Measurements from ENCODE around the gene CHORDC1. TPM values are rescaled to one million over a fixed set of nuclear protein-coding genes. Genes with fewer than 3 reads are reported as not detected.
"Not testable (repeated sequence)": the region's sequence is repeated elsewhere in the genome, so short reads cannot be mapped to it uniquely, and the experiment has no call there.

Gene CHORDC1
- total RNA-seq, 1 donor from 2014 or later = 21.4 TPM

DNA sequence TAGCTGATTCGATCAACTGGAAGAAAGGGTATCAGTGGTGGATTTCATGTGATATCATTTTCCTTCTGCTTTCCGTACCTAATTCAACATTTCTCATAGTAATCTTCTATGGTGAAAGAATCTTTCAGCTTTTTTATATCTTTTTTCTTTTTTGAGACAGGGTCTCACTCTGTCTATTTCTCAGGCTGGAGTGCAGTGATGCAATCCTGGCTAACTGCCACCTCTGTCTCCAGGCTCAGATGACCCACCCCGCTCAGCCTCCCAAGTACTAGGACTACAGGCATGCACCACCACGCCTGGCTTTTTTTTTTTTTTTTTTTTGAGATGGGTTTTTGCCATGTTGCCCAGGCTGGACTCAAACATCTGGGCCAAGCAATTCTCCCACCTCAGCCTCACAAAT is 18.6 kb upstream of the CHORDC1 start:
- H3K9ac ChIP-seq (ENCODE audit: low read depth in 1 of 3, low read length in 3 of 3) = no peak overlapping the region
- H3K27me3 ChIP-seq (ENCODE audit: control insufficient read depth in 3 of 3, insufficient read depth in 3 of 3, low read length in 3 of 3) = no peaks in the 10 kb centered on the region
- no peak overlapping the region for H3K27ac ChIP-seq (ENCODE audit: low read depth, low read length)
- H3K4me3 ChIP-seq (ENCODE audit: low read length in 3 of 3) = no peak overlapping the region
- H3K9me3 ChIP-seq (ENCODE audit: control insufficient read depth in 3 of 3, low read length in 3 of 3) = no peaks in the 10 kb centered on the region
- H3K36me3 ChIP-seq (ENCODE audit: control insufficient read depth in 3 of 3, insufficient read depth in 3 of 3, low read length in 3 of 3) = no peaks in the 10 kb centered on the region
- H3K4me1 ChIP-seq (ENCODE audit: control insufficient read depth in 3 of 3, insufficient read depth in 3 of 3, low read length in 3 of 3) = no peaks in the 10 kb centered on the region

DNA sequence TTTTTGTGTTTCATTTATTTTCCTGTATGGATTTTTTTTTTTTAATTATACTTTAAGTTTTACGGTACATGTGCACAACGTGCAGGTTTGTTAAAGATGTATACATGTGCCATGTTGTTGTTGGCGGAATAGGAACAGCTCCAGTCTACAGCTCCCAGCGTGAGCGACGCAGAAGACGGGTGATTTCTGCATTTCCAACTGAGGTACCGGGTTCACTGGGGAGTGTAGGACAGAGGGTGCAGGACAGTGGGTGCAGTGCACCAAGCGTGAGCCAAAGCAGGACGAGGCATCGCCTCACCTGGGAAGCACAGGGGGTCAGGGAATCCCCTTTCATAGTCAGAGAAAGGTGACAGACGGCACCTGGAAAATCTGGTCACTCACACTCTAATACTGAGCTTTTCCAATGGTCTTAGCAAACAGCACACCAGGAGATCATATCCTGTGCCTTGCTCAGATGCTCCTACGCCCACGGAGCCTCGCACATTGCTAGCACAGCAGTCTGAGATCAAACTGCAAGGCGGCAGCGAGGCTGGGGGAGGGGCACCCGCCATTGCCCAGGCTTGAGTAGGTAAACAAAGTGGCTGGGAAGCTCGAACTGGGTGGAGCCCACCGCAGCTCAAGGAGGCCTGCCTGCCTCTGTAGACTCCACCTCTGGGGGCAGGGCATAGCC is 17.3 kb upstream of the CHORDC1 start:
- H3K27me3 ChIP-seq (ENCODE audit: control insufficient read depth in 3 of 3, insufficient read depth in 3 of 3, low read length in 3 of 3); H3K4me1 ChIP-seq (ENCODE audit: control insufficient read depth in 3 of 3, insufficient read depth in 3 of 3, low read length in 3 of 3); H3K9ac ChIP-seq (ENCODE audit: low read depth in 1 of 3, low read length in 3 of 3); H3K27ac ChIP-seq (ENCODE audit: low read depth, low read length); H3K4me3 ChIP-seq (ENCODE audit: low read length in 3 of 3); H3K9me3 ChIP-seq (ENCODE audit: control insufficient read depth in 3 of 3, low read length in 3 of 3); H3K36me3 ChIP-seq (ENCODE audit: control insufficient read depth in 3 of 3, insufficient read depth in 3 of 3, low read length in 3 of 3): not testable (repeated sequence)

DNA sequence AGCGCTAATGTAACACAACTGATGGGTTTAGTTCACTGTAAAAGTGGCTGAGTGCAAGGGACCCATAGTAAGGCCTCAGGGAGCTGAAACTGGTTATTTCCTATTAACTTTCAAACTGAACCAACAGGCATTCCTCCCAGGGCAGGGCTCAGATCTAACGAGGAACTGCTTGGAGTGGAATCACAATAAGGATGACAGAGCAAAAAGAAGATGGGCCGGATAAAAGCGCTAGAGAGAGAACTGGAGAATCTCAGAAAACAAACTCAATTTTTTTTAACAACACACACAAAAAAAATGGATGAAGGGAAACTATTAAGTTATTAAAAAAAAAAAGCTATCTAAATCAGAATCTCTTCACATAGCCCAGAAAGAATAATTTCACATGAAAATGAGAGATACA is 14.2 kb upstream of the CHORDC1 start:
- no peaks in the 10 kb centered on the region for H3K36me3 ChIP-seq (ENCODE audit: control insufficient read depth in 3 of 3, insufficient read depth in 3 of 3, low read length in 3 of 3)
- H3K27me3 ChIP-seq (ENCODE audit: control insufficient read depth in 3 of 3, insufficient read depth in 3 of 3, low read length in 3 of 3) = no peaks in the 10 kb centered on the region
- no peaks in the 10 kb centered on the region for H3K4me1 ChIP-seq (ENCODE audit: control insufficient read depth in 3 of 3, insufficient read depth in 3 of 3, low read length in 3 of 3)
- no peak overlapping the region for H3K27ac ChIP-seq (ENCODE audit: low read depth, low read length)
- no peaks in the 10 kb centered on the region for H3K9me3 ChIP-seq (ENCODE audit: control insufficient read depth in 3 of 3, low read length in 3 of 3)
- H3K4me3 ChIP-seq (ENCODE audit: low read length in 3 of 3) = no peak overlapping the region
- no peak overlapping the region for H3K9ac ChIP-seq (ENCODE audit: low read depth in 1 of 3, low read length in 3 of 3)

DNA sequence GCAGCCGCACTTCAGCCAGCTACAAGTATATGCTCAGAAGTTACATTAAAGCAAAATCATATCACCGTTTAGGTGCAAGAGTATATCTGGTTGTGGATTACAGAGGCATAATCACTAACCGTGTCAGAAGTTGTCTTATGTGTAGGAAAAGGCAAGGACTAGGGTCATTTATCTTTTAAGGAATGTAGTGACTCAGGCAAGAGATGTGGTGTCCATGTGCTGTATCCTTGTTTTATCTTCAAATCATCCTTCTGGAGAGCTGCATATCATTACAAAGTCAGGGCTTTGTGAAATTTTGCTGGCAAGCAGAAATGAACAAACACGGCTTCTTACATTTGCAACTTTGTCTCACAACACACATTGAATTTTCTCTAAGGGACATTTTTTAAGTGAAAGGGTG is 12.7 kb upstream of the CHORDC1 start:
- Histone ChIP-seq H3K9ac (ENCODE audit: low read depth in 1 of 3, low read length in 3 of 3) (no peak overlapping the region), H3K27ac (ENCODE audit: low read depth, low read length) (no peak overlapping the region), H3K4me3 (ENCODE audit: low read length in 3 of 3) (no peak overlapping the region), H3K36me3 (ENCODE audit: control insufficient read depth in 3 of 3, insufficient read depth in 3 of 3, low read length in 3 of 3) (no peaks in the 10 kb centered on the region), H3K27me3 (ENCODE audit: control insufficient read depth in 3 of 3, insufficient read depth in 3 of 3, low read length in 3 of 3) (no peaks in the 10 kb centered on the region), H3K9me3 (ENCODE audit: control insufficient read depth in 3 of 3, low read length in 3 of 3) (no peaks in the 10 kb centered on the region), H3K4me1 (ENCODE audit: control insufficient read depth in 3 of 3, insufficient read depth in 3 of 3, low read length in 3 of 3) (no peaks in the 10 kb centered on the region)

DNA sequence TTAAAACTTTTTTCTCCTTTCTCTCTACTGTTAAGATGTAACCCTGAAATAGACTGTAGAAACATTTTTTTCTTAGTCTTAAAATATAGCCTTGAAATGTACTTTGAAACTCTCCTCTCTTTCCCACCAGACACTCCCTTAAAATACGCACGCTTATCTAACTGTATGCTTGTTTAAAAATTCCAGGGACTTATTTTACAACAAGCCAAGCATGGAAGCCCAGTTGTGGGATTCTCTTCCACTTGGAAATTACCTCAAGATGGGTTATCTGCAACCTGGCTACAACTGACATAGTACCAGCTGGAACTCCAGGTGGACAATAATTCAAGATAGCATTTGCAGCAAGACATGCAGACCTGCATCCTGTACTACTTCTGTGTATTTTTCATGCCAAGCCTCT is 12.1 kb upstream of the CHORDC1 start:
- no peak overlapping the region for H3K4me3 ChIP-seq (ENCODE audit: low read length in 3 of 3)
- H3K4me1 ChIP-seq (ENCODE audit: control insufficient read depth in 3 of 3, insufficient read depth in 3 of 3, low read length in 3 of 3) = no peaks in the 10 kb centered on the region
- H3K9me3 ChIP-seq (ENCODE audit: control insufficient read depth in 3 of 3, low read length in 3 of 3) = no peaks in the 10 kb centered on the region
- no peaks in the 10 kb centered on the region for H3K27me3 ChIP-seq (ENCODE audit: control insufficient read depth in 3 of 3, insufficient read depth in 3 of 3, low read length in 3 of 3)
- no peaks in the 10 kb centered on the region for H3K36me3 ChIP-seq (ENCODE audit: control insufficient read depth in 3 of 3, insufficient read depth in 3 of 3, low read length in 3 of 3)
- no peak overlapping the region for H3K27ac ChIP-seq (ENCODE audit: low read depth, low read length)
- H3K9ac ChIP-seq (ENCODE audit: low read depth in 1 of 3, low read length in 3 of 3) = no peak overlapping the region

DNA sequence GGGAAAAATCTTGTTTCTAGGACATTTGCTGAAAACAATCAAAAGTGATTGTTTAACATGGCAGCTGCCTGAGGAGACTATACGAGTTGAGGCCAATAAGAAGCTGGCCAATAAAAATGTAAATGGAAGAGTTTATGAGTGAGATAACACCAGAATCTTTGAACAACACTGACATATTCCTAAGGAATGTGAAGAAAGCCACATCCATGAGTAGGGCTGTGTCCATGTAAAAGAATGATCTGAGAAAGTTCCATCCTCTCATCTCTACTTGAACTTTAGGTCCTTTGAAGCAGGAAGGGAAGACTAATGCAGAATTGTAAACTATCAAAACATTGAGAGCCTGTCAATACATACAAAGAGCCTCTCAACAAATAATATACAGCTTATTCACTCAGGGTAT is 6.9 kb upstream of the CHORDC1 start:
- H3K9ac ChIP-seq (ENCODE audit: low read depth in 1 of 3, low read length in 3 of 3) = no peak overlapping the region

DNA sequence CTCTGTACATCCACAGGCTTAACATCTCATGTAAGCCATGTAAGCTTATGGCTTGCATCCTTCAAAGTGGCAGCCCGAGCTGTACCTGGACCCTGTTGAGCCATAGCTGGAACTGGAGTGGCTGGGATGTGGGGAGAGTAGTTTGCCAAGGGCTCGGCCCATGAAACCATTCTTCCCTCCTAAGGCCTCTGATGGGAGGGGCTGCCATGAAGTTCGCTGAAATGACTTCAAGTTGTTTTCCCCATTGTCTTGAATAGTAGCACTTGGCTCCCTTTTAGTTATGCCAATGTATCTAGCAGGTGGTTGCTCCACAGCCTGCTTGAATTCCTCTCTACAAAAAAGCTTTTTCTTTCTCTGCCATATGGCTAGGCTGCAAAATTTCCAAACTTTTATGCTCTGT is 5.2 kb upstream of the CHORDC1 start:
- no peak overlapping the region for H3K4me3 ChIP-seq (ENCODE audit: low read length in 3 of 3)
- H3K9me3 ChIP-seq (ENCODE audit: control insufficient read depth in 3 of 3, low read length in 3 of 3) = no peaks in the 10 kb centered on the region
- H3K27me3 ChIP-seq (ENCODE audit: control insufficient read depth in 3 of 3, insufficient read depth in 3 of 3, low read length in 3 of 3) = no peaks in the 10 kb centered on the region
- no peak overlapping the region for H3K9ac ChIP-seq (ENCODE audit: low read depth in 1 of 3, low read length in 3 of 3)
- no peaks in the 10 kb centered on the region for H3K36me3 ChIP-seq (ENCODE audit: control insufficient read depth in 3 of 3, insufficient read depth in 3 of 3, low read length in 3 of 3)
- peaks cover 0 to 4% (median 3%) of the 10 kb centered on the region in 3 donors for H3K4me1 ChIP-seq (ENCODE audit: control insufficient read depth in 3 of 3, insufficient read depth in 3 of 3, low read length in 3 of 3)
- H3K27ac ChIP-seq (ENCODE audit: low read depth, low read length) = no peak overlapping the region

More for the DNA sequence above, 6.9 kb upstream of the CHORDC1 start:
- Histone ChIP-seq H3K36me3 (ENCODE audit: control insufficient read depth in 3 of 3, insufficient read depth in 3 of 3, low read length in 3 of 3) (no peaks in the 10 kb centered on the region), H3K4me3 (ENCODE audit: low read length in 3 of 3) (no peak overlapping the region), H3K9me3 (ENCODE audit: control insufficient read depth in 3 of 3, low read length in 3 of 3) (no peaks in the 10 kb centered on the region), H3K27ac (ENCODE audit: low read depth, low read length) (no peak overlapping the region), H3K27me3 (ENCODE audit: control insufficient read depth in 3 of 3, insufficient read depth in 3 of 3, low read length in 3 of 3) (no peaks in the 10 kb centered on the region), H3K4me1 (ENCODE audit: control insufficient read depth in 3 of 3, insufficient read depth in 3 of 3, low read length in 3 of 3) (no peaks in the 10 kb centered on the region)

DNA sequence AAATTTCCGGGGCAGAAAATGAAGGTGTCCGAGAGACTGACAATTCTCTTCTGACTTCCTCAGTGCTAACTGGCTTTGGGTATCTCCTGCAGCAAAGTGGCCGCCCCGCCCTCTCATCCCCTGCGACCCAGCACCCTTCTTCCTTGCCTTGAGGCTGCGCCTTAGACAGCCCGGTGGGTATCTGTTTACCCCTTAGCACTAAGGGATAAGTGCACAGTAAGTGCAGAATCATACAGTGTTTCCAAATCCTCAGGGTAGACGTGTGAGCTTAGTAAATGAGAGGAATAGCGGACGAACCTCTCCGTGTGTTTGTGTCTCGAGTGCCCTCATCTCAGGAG is 368 bp upstream of the CHORDC1 start:
- no peaks in the 10 kb centered on the region for H3K9me3 ChIP-seq (ENCODE audit: control insufficient read depth in 3 of 3, low read length in 3 of 3)
- no peaks in the 10 kb centered on the region for H3K36me3 ChIP-seq (ENCODE audit: control insufficient read depth in 3 of 3, insufficient read depth in 3 of 3, low read length in 3 of 3)
- peak overlapping the region; percentile 91 for H3K27ac ChIP-seq (ENCODE audit: low read depth, low read length)
- peak overlapping the region; percentile 89 to 97 (median 92) for H3K4me3 ChIP-seq (ENCODE audit: low read length in 3 of 3)
- peaks cover 12 to 19% (median 16%) of the 10 kb centered on the region in 3 donors for H3K4me1 ChIP-seq (ENCODE audit: control insufficient read depth in 3 of 3, insufficient read depth in 3 of 3, low read length in 3 of 3)
- peak overlapping the region; percentile 86 to 91 (median 89) for H3K9ac ChIP-seq (ENCODE audit: low read depth in 1 of 3, low read length in 3 of 3)
- no peaks in the 10 kb centered on the region for H3K27me3 ChIP-seq (ENCODE audit: control insufficient read depth in 3 of 3, insufficient read depth in 3 of 3, low read length in 3 of 3)

DNA sequence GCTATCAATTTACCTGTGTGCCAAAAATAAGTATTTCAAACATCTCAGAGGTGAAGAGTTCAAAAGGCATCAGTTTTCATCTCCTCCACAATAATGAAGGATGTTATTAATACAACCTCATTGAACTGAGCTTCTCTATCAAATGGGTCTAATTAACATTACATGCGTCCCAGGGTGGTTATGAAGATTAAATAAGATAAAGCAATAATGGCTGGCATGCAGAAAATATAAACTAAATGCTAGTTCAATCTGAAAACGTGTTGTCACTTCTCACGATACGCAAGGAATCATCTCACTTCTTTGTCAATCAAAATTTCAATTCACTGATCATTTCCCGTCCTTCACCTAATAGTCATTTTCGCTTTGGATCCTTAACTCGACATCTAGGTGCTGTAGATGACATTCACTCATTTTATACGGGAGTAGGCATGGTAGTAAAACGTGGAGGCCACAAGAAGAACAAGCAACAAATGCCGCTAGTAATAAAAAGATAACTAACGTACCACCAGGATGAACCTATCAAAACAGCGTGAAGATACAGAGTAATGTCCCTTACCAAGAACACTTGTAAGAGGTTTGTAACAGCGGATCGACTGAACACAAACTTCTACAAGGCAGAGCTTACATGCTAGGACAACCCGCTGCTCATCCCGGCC is 918 bp downstream of the CHORDC1 start:
- Histone ChIP-seq H3K9ac (ENCODE audit: low read depth in 1 of 3, low read length in 3 of 3) (peak overlapping the region; percentile 86 to 91 (median 89)), H3K4me3 (ENCODE audit: low read length in 3 of 3) (peak overlapping the region; percentile 89 to 97 (median 92)), H3K27ac (ENCODE audit: low read depth, low read length) (peak overlapping the region; percentile 91), H3K36me3 (ENCODE audit: control insufficient read depth in 3 of 3, insufficient read depth in 3 of 3, low read length in 3 of 3) (no peaks in the 10 kb centered on the region), H3K27me3 (ENCODE audit: control insufficient read depth in 3 of 3, insufficient read depth in 3 of 3, low read length in 3 of 3) (no peaks in the 10 kb centered on the region), H3K9me3 (ENCODE audit: control insufficient read depth in 3 of 3, low read length in 3 of 3) (no peaks in the 10 kb centered on the region), H3K4me1 (ENCODE audit: control insufficient read depth in 3 of 3, insufficient read depth in 3 of 3, low read length in 3 of 3) (peaks cover 12 to 19% (median 16%) of the 10 kb centered on the region in 3 donors)

DNA sequence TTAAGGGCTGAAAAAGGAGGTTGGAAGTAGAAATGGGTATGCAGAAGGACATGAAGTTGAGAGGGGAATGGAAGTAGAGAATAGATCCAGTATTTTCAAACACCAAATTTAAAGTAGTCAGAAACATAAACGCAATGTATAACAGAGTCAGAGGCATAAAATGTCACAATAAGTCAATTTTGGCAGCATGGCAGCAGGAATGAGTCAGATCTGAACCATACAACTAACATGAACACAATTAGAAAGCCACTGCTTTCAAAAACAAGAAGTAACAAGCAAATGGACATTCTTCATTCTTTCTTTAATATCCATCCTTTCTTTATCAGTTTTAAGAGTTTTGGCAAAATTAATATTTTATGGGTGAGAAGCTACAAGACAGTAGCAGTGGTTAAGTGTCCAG is 2.5 kb downstream of the CHORDC1 start:
- Histone ChIP-seq H3K9ac (ENCODE audit: low read depth in 1 of 3, low read length in 3 of 3) (no peak overlapping the region), H3K36me3 (ENCODE audit: control insufficient read depth in 3 of 3, insufficient read depth in 3 of 3, low read length in 3 of 3) (no peaks in the 10 kb centered on the region), H3K4me1 (ENCODE audit: control insufficient read depth in 3 of 3, insufficient read depth in 3 of 3, low read length in 3 of 3) (peaks cover 12 to 19% (median 19%) of the 10 kb centered on the region in 3 donors), H3K9me3 (ENCODE audit: control insufficient read depth in 3 of 3, low read length in 3 of 3) (no peaks in the 10 kb centered on the region), H3K27me3 (ENCODE audit: control insufficient read depth in 3 of 3, insufficient read depth in 3 of 3, low read length in 3 of 3) (no peaks in the 10 kb centered on the region), H3K4me3 (ENCODE audit: low read length in 3 of 3) (no peak overlapping the region), H3K27ac (ENCODE audit: low read depth, low read length) (no peak overlapping the region)
